KMS-11 (cell line): ENCODE results near the gene SLC39A8.

Experiments used
- H2AFZ ChIP-seq: fragments of 200-600 bp; sonication (generic); 2 replicates; pipeline ENCODE4 v1.6.1; 2016; ENCODE audit warnings: antibody characterized with exemption, mixed run types, low read depth
- H3K27ac ChIP-seq: fragments of 200-600 bp; sonication (generic); 2 replicates; pipeline ENCODE4 v1.6.1; 2016; ENCODE audit warnings: mild to moderate bottlenecking, mixed run types
- H3K27me3 ChIP-seq: fragments of 200-600 bp; sonication (generic); 2 replicates; pipeline ENCODE4 v1.6.1; 2017; ENCODE audit warnings: mild to moderate bottlenecking, low read depth, mixed run types, moderate library complexity; ENCODE audit not compliant: insufficient read depth
- H3K36me3 ChIP-seq: fragments of 200-600 bp; sonication (generic); 2 replicates; pipeline ENCODE4 v1.6.1; 2017; ENCODE audit warnings: mild to moderate bottlenecking, mixed run types; ENCODE audit not compliant: insufficient read depth
- H3K4me1 ChIP-seq: fragments of 200-600 bp; sonication (generic); 2 replicates; pipeline ENCODE4 v1.6.1; 2016; ENCODE audit warnings: mild to moderate bottlenecking, low read depth, mixed run types; ENCODE audit not compliant: poor library complexity, severe bottlenecking
- H3K4me2 ChIP-seq: fragments of 200-600 bp; sonication (generic); 2 replicates; pipeline ENCODE4 v1.7.0; 2016; ENCODE audit warnings: mild to moderate bottlenecking, mixed run types
- H3K4me3 ChIP-seq: fragments of 200-600 bp; sonication (generic); IDR thresholded peaks from 2 replicates; pipeline ENCODE4 v1.6.1; 2017; ENCODE audit warnings: low read depth, low read length, mixed read lengths; ENCODE audit not compliant: insufficient read depth
- H3K79me2 ChIP-seq: fragments of 200-600 bp; sonication (generic); 2 replicates; pipeline ENCODE4 v1.6.1; 2016; ENCODE audit warnings: low read depth, mixed run types; ENCODE audit not compliant: insufficient read depth
- H3K9ac ChIP-seq: fragments of 200-600 bp; sonication (generic); 2 replicates; pipeline ENCODE4 v1.6.1; 2016; ENCODE audit warnings: mild to moderate bottlenecking, mixed run types
- H4K20me1 ChIP-seq: fragments of 200-600 bp; sonication (generic); 2 replicates; pipeline ENCODE4 v1.6.1; 2016; ENCODE audit warnings: mild to moderate bottlenecking, mixed run types; ENCODE audit not compliant: insufficient read depth
- CTCF ChIP-seq: fragments of 200-600 bp; sonication (generic); conservative IDR thresholded peaks from 2 replicates; pipeline ENCODE4 v1.6.1; 2017; ENCODE audit warnings: low read depth, mild to moderate bottlenecking, antibody characterized with exemption, low read length, moderate library complexity, mixed read lengths

The SLC39A8 gene

GRCh38 chr4:102213031-102213430 is 132.3 kb downstream of the SLC39A8 start:
- no peak overlapping the region for H3K4me2 ChIP-seq
- no peaks in the 10 kb centered on the region for H3K36me3 ChIP-seq
- no peak overlapping the region for H3K27ac ChIP-seq
- H2AFZ ChIP-seq, result no peak overlapping the region
- no peaks in the 10 kb centered on the region for H3K4me1 ChIP-seq
- H3K9ac ChIP-seq, result no peak overlapping the region
- TF ChIP-seq CTCF, result no peak
- no peaks in the 10 kb centered on the region for H3K27me3 ChIP-seq
- no peak overlapping the region for H3K4me3 ChIP-seq
- no peaks in the 10 kb centered on the region for H3K79me2 ChIP-seq
- H4K20me1 ChIP-seq, result no peaks in the 10 kb centered on the region
